RPMI7951 (cell line): ENCODE measurements around the gene GLYAT. TPM values are rescaled to one million over a fixed set of nuclear protein-coding genes. Genes with fewer than 3 reads are reported as not detected.
A peak's percentile ranks its signal among the peaks of the same experiment; 100 is the strongest.

Source experiments
- DNase-seq: peaks from one replicate; pipeline ENCODE4 v3.0.0-alpha.2; 2012; ENCODE audit warnings: low read depth
- total RNA-seq: library from RNA; depleted of rRNA; stranded (reverse); fragments of >200 nt; shearing (Covaris generic); gene quantifications from 2 replicates; pipeline ENCODE4 v1.2.3, GENCODE V29; 2014; rRNA removed

The GLYAT gene
- 0.60 TPM in 1 of 2 replicates, not detected in the other for total RNA-seq

- no peak for DNase-seq
Measured at GRCh38 chr11:58731819-58732218, at the start of gene GLYAT. Gene GLYAT (minus strand): TSS chr11:58731943. CDS start chr11:58724496, 7,447 bp downstream.

- no peak for DNase-seq
Measured at GRCh38 chr11:58781345-58781744, 49.6 kb upstream of the GLYAT start.

- DNase-seq = no peak
Measured at GRCh38 chr11:58780578-58780977, 48.8 kb upstream of the GLYAT start.

GRCh38 chr11:58776891-58777710 is 45.4 kb upstream of the GLYAT start:
- no peak for DNase-seq

- DNase-seq = no peak
Measured at GRCh38 chr11:58775066-58775708, 43.4 kb upstream of the GLYAT start.

GRCh38 chr11:58774164-58774593 is 42.4 kb upstream of the GLYAT start:
- DNase-seq = no peak

GRCh38 chr11:58773337-58773736 is 41.6 kb upstream of the GLYAT start:
- no peak for DNase-seq

- DNase-seq = no peak
Measured at GRCh38 chr11:58772329-58773285, 40.9 kb upstream of the GLYAT start.

- DNase-seq = peak; percentile 45
Measured at GRCh38 chr11:58771458-58771855, 39.7 kb upstream of the GLYAT start.

GRCh38 chr11:58770627-58771457 is 39.1 kb upstream of the GLYAT start:
- DNase-seq = peak; percentile 97

GRCh38 chr11:58770166-58770565 is 38.4 kb upstream of the GLYAT start:
- DNase-seq = no peak

- no peak for DNase-seq
Measured at GRCh38 chr11:58769308-58769707, 37.6 kb upstream of the GLYAT start.

GRCh38 chr11:58768137-58768536 is 36.4 kb upstream of the GLYAT start:
- no peak for DNase-seq

- DNase-seq = no peak
Measured at GRCh38 chr11:58765078-58765477, 33.3 kb upstream of the GLYAT start.

GRCh38 chr11:58763120-58763490 is 31.4 kb upstream of the GLYAT start:
- no peak for DNase-seq

GRCh38 chr11:58762284-58763119 is 30.8 kb upstream of the GLYAT start:
- DNase-seq = no peak

GRCh38 chr11:58757439-58757838 is 25.7 kb upstream of the GLYAT start:
- no peak for DNase-seq

- no peak for DNase-seq
Measured at GRCh38 chr11:58745705-58746364, 14.1 kb upstream of the GLYAT start.

- no peak for DNase-seq
Measured at GRCh38 chr11:58744988-58745704, 13.4 kb upstream of the GLYAT start.
